ENCODE measurements around the gene GPR135. TPM values are rescaled to one million over a fixed set of nuclear protein-coding genes. Genes with fewer than 3 reads are reported as not detected.

The GPR135 gene
- total and polyA plus RNA-seq, 2 of the 13 experiments (the other 11 are each of a cell fraction or from before 2014, with no cell fraction given): 0.46 to 1.3 TPM

DNA sequence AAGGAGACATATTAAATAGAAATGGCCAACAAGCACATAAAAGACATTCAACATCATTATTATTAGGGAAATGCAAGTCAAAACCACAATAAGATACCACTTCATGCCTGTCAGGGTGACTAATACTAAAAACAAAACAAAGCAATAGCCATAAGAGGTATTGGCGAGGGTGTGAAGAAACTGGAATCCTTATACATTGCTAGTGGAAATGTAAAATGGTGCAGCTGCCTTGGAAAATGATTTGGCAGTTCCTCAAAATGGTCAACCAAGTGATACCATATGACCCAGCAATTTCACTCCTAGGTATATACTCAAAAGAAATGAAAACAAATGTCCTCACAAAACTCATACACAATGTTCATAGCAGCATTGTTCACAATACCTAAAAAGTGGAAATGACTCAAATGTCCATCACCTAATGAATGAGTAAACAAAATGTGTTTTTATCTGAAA is 27.0 kb downstream of the GPR135 start:
- Histone ChIP-seq H3K79me2 (ENCODE audit: insufficient read depth, low read length) (no peaks in the 10 kb centered on the region), H3K36me3 (replicated peaks in 1 of 2; ENCODE audit: control insufficient read depth in 1 of 2, insufficient read depth in 2 of 2, low read length in 2 of 2) (no peaks in the 10 kb centered on the region), H4K20me1 (ENCODE audit: insufficient read depth, low read length) (no peaks in the 10 kb centered on the region), H3K4me2 (ENCODE audit: low read depth, low read length) (no peak overlapping the region), H3K9ac (ENCODE audit: insufficient read depth, low read depth, low read length) (no peak overlapping the region), H3K4me1 (ENCODE audit: insufficient read depth, low read length) (no peaks in the 10 kb centered on the region), H2AFZ (ENCODE audit: low read length) (no peak overlapping the region), H3K27me3 (ENCODE audit: control insufficient read depth in 1 of 2, insufficient read depth in 2 of 2, low read length in 2 of 2) (no peaks in the 10 kb centered on the region), H3K9me3 (ENCODE audit: low read length) (no peaks in the 10 kb centered on the region), H3K4me3 (replicated peaks in 1 of 3; ENCODE audit: insufficient read depth in 1 of 3, low read depth in 2 of 3, low read length in 3 of 3) (no peak overlapping the region), H3K27ac (ENCODE audit: extremely low read length, insufficient read depth, low read length) (no peak overlapping the region)
- no TSS peak for BruUV-seq (replicated peaks)
- no peak for DNase-seq (ENCODE audit: low spot score)
- CTCF ChIA-PET (ENCODE audit: low intra/inter-chr PET ratio, low total read pairs): no interaction called here
- POLR2A ChIA-PET: no interaction called here
- no peak for FAIRE-seq
- no peak for ATAC-seq
- 100% methylated on average over 1 of the region's 1 CpG for WGBS (ENCODE audit: low lambda C conversion rate)
- intact Hi-C loops (cut with micrococcal nuclease; ENCODE audit: unreplicated experiment): no loop called here
- in situ Hi-C loops (cut with HindIII; ENCODE audit: extremely low pct_ligation_motif_present, low pct_unique_long_range_greater_than_20kb): no loop called here
- TF ChIP-seq, protein P1, sequence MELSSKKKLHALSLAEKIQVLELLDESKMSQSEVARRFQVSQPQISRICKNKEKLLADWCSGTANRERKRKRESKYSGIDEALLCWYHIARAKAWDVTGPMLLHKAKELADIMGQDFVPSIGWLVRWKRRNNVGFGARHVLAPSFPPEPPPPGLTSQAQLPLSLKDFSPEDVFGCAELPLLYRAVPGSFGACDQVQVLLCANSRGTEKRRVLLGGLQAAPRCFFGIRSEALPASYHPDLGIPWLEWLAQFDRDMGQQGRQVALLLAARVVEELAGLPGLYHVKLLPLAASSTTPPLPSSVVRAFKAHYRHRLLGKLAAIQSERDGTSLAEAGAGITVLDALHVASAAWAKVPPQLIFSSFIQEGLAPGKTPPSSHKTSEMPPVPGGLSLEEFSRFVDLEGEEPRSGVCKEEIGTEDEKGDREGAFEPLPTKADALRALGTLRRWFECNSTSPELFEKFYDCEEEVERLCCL (CRISPR knock-in tag; IDR thresholded peaks at IDR 0.05; ENCODE audit: borderline replicate concordance): no peak
- no peak for TF ChIP-seq ZNF17 (CRISPR knock-in tag; IDR thresholded peaks at IDR 0.05)
- TF ChIP-seq ZNF224 (CRISPR knock-in tag; IDR thresholded peaks at IDR 0.05): no peak
- TF ChIP-seq, protein P2, sequence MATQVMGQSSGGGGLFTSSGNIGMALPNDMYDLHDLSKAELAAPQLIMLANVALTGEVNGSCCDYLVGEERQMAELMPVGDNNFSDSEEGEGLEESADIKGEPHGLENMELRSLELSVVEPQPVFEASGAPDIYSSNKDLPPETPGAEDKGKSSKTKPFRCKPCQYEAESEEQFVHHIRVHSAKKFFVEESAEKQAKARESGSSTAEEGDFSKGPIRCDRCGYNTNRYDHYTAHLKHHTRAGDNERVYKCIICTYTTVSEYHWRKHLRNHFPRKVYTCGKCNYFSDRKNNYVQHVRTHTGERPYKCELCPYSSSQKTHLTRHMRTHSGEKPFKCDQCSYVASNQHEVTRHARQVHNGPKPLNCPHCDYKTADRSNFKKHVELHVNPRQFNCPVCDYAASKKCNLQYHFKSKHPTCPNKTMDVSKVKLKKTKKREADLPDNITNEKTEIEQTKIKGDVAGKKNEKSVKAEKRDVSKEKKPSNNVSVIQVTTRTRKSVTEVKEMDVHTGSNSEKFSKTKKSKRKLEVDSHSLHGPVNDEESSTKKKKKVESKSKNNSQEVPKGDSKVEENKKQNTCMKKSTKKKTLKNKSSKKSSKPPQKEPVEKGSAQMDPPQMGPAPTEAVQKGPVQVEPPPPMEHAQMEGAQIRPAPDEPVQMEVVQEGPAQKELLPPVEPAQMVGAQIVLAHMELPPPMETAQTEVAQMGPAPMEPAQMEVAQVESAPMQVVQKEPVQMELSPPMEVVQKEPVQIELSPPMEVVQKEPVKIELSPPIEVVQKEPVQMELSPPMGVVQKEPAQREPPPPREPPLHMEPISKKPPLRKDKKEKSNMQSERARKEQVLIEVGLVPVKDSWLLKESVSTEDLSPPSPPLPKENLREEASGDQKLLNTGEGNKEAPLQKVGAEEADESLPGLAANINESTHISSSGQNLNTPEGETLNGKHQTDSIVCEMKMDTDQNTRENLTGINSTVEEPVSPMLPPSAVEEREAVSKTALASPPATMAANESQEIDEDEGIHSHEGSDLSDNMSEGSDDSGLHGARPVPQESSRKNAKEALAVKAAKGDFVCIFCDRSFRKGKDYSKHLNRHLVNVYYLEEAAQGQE (IDR thresholded peaks at IDR 0.05; ENCODE audit: borderline replicate concordance in 1 of 2, low read depth in 1 of 2, low read length in 2 of 2): no peak
- no peak for TF ChIP-seq MED1 (CRISPR knock-in tag; IDR thresholded peaks at IDR 0.05)
- no peak for TF ChIP-seq SP5 (CRISPR knock-in tag; IDR thresholded peaks at IDR 0.05; ENCODE audit: borderline replicate concordance, low read depth)
- TF ChIP-seq ZNF329 (CRISPR knock-in tag; IDR thresholded peaks at IDR 0.05; ENCODE audit: low read depth): no peak
- TF ChIP-seq MTA1 (CRISPR knock-in tag; IDR thresholded peaks at IDR 0.05; ENCODE audit: borderline replicate concordance): no peak
- no peak for TF ChIP-seq SRF (IDR thresholded peaks at IDR 0.05; ENCODE audit: low read depth, low read length)
- TF ChIP-seq, protein P3, sequence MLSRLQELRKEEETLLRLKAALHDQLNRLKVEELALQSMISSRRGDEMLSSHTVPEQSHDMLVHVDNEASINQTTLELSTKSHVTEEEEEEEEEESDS (CRISPR knock-in tag; IDR thresholded peaks at IDR 0.05; ENCODE audit: borderline replicate concordance): no peak
- TF ChIP-seq, protein P4, sequence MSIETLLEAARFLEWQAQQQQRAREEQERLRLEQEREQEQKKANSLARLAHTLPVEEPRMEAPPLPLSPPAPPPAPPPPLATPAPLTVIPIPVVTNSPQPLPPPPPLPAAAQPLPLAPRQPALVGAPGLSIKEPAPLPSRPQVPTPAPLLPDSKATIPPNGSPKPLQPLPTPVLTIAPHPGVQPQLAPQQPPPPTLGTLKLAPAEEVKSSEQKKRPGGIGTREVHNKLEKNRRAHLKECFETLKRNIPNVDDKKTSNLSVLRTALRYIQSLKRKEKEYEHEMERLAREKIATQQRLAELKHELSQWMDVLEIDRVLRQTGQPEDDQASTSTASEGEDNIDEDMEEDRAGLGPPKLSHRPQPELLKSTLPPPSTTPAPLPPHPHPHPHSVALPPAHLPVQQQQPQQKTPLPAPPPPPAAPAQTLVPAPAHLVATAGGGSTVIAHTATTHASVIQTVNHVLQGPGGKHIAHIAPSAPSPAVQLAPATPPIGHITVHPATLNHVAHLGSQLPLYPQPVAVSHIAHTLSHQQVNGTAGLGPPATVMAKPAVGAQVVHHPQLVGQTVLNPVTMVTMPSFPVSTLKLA (IDR thresholded peaks at IDR 0.05): no peak
- TF ChIP-seq, protein P5, sequence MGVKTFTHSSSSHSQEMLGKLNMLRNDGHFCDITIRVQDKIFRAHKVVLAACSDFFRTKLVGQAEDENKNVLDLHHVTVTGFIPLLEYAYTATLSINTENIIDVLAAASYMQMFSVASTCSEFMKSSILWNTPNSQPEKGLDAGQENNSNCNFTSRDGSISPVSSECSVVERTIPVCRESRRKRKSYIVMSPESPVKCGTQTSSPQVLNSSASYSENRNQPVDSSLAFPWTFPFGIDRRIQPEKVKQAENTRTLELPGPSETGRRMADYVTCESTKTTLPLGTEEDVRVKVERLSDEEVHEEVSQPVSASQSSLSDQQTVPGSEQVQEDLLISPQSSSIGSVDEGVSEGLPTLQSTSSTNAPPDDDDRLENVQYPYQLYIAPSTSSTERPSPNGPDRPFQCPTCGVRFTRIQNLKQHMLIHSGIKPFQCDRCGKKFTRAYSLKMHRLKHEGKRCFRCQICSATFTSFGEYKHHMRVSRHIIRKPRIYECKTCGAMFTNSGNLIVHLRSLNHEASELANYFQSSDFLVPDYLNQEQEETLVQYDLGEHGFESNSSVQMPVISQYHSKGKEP (CRISPR knock-in tag; IDR thresholded peaks at IDR 0.05): no peak
- TF ChIP-seq, protein P6, sequence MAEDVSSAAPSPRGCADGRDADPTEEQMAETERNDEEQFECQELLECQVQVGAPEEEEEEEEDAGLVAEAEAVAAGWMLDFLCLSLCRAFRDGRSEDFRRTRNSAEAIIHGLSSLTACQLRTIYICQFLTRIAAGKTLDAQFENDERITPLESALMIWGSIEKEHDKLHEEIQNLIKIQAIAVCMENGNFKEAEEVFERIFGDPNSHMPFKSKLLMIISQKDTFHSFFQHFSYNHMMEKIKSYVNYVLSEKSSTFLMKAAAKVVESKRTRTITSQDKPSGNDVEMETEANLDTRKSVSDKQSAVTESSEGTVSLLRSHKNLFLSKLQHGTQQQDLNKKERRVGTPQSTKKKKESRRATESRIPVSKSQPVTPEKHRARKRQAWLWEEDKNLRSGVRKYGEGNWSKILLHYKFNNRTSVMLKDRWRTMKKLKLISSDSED (CRISPR knock-in tag; IDR thresholded peaks at IDR 0.05): no peak
- no peak for TF ChIP-seq ZNF747 (CRISPR knock-in tag; IDR thresholded peaks at IDR 0.05; ENCODE audit: borderline replicate concordance)

All from HepG2 (cell line).